Calu3 (cell line): ENCODE data around the gene TTC28. TPM values are rescaled to one million over a fixed set of nuclear protein-coding genes. Genes with fewer than 3 reads are reported as not detected.

Source experiments
- BruUV-seq: library from RNA; stranded (reverse); fragments of 400-500 nt; replicated peaks from 2 replicates; lab custom pipeline; 2021; lab: Mats Ljungman, UMichigan
- CTCF ChIA-PET: fragments of 300-600 bp; sonication (Branson Sonifier 250); formaldehyde crosslinking; loops from one replicate; lab custom pipeline; 2022; ENCODE audit warnings: antibody characterized with exemption; lab: Charles Lee
- DNase-seq: peaks from one replicate; pipeline ENCODE4 v3.0.0; 2022
- H3K27ac Mint-ChIP-seq: one replicate; pipeline ENCODE4 v1.8.0; 2022; ENCODE audit warnings: mixed read lengths; ENCODE audit not compliant: unreplicated experiment
- H3K27me3 Mint-ChIP-seq: one replicate; pipeline ENCODE4 v1.8.0; 2022; ENCODE audit warnings: mixed read lengths; ENCODE audit not compliant: unreplicated experiment
- H3K36me3 Mint-ChIP-seq: one replicate; pipeline ENCODE4 v1.8.0; 2022; ENCODE audit warnings: mild to moderate bottlenecking, moderate library complexity, mixed read lengths; ENCODE audit not compliant: insufficient read depth, unreplicated experiment
- H3K4me1 Mint-ChIP-seq: one replicate; pipeline ENCODE4 v1.8.0; 2022; ENCODE audit warnings: mild to moderate bottlenecking, low read depth, mixed read lengths; ENCODE audit not compliant: unreplicated experiment
- H3K4me3 Mint-ChIP-seq: one replicate; pipeline ENCODE4 v1.8.0; 2022; ENCODE audit warnings: mild to moderate bottlenecking, low read depth, moderate library complexity, mixed read lengths; ENCODE audit not compliant: unreplicated experiment
- H3K9me3 Mint-ChIP-seq: one replicate; pipeline ENCODE4 v1.8.0; 2022; ENCODE audit warnings: low read depth, mixed read lengths; ENCODE audit not compliant: unreplicated experiment
- CTCF ChIP-seq: fragments of 200-600 bp; IDR thresholded peaks from one replicate; pipeline ENCODE4 v1.8.0; 2022; ENCODE audit warnings: antibody characterized with exemption; ENCODE audit not compliant: unreplicated experiment
- intact Hi-C: fragments of 100-400 bp; cut with micrococcal nuclease; formaldehyde crosslinking; loops from one replicate; pipeline ENCODE4 v1.10.0; 2022; ENCODE audit not compliant: unreplicated experiment
- microRNA-seq: library from miRNA; unstranded; fragments of <30 nt; microRNA quantifications from one replicate; pipeline ENCODE4 v1.2.0, GENCODE V29; 2022
- total RNA-seq: library from RNA; stranded (reverse); gene quantifications from 2 replicates; pipeline ENCODE4 v1.2.3, GENCODE V29; 2022

TTC28 gene
- total RNA-seq, 1 experiment from 2014 or later, result 5.2 TPM

DNA sequence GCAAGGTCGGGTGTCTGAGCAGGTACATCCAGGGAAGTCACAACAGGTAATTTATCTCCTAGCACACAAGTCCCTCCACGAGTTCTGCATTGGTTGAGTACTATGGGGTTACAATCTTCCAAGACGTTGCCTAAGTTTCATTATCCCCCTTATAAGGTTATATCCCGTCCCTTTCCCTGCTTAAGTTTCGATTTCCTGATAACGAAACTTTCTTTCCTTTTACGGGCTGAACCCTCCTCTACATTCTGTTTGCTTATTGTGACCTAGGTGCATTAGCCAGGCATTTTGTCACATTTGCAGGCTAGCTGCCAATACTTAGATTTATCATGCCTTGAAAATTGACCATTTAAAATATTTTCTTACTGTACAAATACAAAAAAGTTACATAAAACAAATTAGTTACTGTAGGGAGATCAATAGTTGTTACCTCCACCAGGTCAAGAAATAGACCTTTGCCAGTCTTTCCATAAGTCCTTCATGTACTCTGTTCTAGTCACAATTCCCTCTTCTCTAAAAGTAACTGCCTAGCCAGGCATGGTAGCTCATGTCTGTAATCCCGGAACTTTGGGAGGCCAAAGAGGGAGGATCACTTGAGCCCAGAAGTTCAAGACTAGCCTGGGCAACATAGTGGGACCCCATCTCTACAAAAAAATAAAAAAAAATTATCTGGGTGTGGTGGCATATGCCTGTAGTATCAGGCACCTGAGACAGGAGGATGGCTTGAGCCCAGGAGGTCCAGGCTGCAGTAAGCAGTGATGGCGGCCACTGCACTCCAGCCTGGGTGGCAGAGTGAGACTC lies 746.3 kb downstream of the TTC28 start:
- TSS peak; percentile 58 for BruUV-seq
- Mint-ChIP-seq H3K27me3 (no peaks in the 10 kb centered on the region), H3K27ac (peak overlapping the region; percentile 97), H3K9me3 (no peaks in the 10 kb centered on the region), H3K36me3 (peaks cover 28% of the 10 kb centered on the region), H3K4me1 (peaks cover 33% of the 10 kb centered on the region), H3K4me3 (peak overlapping the region; percentile 78)
- no peak for TF ChIP-seq CTCF
- CTCF ChIA-PET, result no interaction called here
- intact Hi-C loops, result no loop called here
- peak; percentile 58 for DNase-seq

DNA sequence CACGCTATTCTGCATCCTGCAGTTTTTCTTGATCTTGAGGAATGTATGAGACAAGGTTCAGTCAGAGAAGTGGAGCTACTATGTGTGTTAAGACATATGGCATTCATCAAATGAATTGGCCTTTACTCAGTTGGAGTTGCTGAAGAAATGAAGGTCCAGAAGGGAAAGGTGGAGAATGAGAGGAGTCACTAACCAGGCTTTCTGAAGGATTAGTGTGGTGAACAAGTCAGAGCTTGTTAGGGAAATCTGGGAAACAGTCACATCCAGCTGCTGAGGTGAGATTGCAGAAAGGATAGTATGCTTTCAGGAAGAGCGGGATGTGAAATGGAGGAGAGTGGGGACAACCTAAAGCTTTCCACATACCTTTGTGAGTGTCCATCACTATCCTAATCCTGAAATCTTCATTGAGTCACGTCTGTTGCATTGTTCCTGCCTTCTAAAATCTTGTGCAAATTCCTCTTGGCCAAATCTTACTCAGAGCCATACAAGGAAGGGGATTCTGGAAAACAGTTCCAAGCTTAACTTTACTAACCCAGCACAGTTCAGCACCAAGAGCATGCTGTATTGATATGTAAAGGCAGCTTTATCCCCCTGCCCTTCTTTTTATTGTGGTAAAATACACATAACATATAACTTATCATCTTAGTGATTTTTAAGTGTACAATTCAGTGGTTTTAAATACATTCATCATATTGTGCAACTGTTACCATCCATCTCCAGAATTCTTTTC lies 749.1 kb downstream of the TTC28 start:
- TF ChIP-seq CTCF, result no peak
- Mint-ChIP-seq H3K27ac (no peak overlapping the region), H3K4me1 (peaks cover 33% of the 10 kb centered on the region), H3K27me3 (no peaks in the 10 kb centered on the region), H3K36me3 (peaks cover 29% of the 10 kb centered on the region), H3K9me3 (no peaks in the 10 kb centered on the region), H3K4me3 (peak overlapping the region; percentile 14)
- CTCF ChIA-PET, result interaction anchor here (1.0 to 1.8 kb wide), 2 partner anchors 10 to 11 kb away, joined by 4 to 7 read pairs; partner anchors contain the start of gene PITPNB
- DNase-seq, result no peak
- intact Hi-C loops, result no loop called here
- no TSS peak for BruUV-seq

Small RNA genes lying within 50 kb of the gene (microRNA-seq; reads per million reads assigned to microRNA genes)
- not detected for gene MIR5739

Other genes starting within 250 kb of the TTC28 start
- 27.0 and 35.7 TPM in 2 replicates for gene CHEK2, start 62.0 kb upstream of the TTC28 start, total RNA-seq
- 15.7 and 16.5 TPM in 2 replicates for gene HSCB, start 62.2 kb upstream of the TTC28 start, total RNA-seq
- gene CCDC117, start 92.9 kb upstream of the TTC28 start, total RNA-seq, result 25.4 and 27.0 TPM in 2 replicates
- 179 and 192 TPM in 2 replicates for gene XBP1, start 120.7 kb upstream of the TTC28 start, total RNA-seq
- gene ZNRF3, start 203.7 kb upstream of the TTC28 start, total RNA-seq, result 23.7 and 24.5 TPM in 2 replicates